Upper lobe of left lung (tissue), 4 donors: ENCODE results near the gene SHMT1.
"Not testable (repeated sequence)": the region's sequence is repeated elsewhere in the genome, so short reads cannot be mapped to it uniquely, and the experiment has no call there.

Experiments used
- EP300 ChIP-seq, 4 donors: sonication (generic); formaldehyde crosslinking; IDR thresholded peaks; one replicate each; pipeline ENCODE4 v1.5.1; 2017; ENCODE audit warnings: antibody characterized with exemption in 4 of 4, control low read depth in 2 of 4
- POLR2A ChIP-seq, 4 donors: fragments of 450-650 bp; IDR thresholded peaks; one replicate each; pipeline ENCODE4 v1.5.1; 2016 to 2017; ENCODE audit warnings: antibody characterized with exemption in 4 of 4, mild to moderate bottlenecking in 2 of 4
- POLR2AphosphoS5 ChIP-seq, 2 donors: sonication (generic); formaldehyde crosslinking; IDR thresholded peaks; one replicate each; pipeline ENCODE4 v1.5.1; 2017; ENCODE audit warnings: antibody characterized with exemption in 2 of 2
- TF ChIP-seq, protein P1 (sequence below), 6 experiments: fragments of 450-650 bp in 4 of 6; fragments of 200-600 bp in 2 of 6; sonication (generic) in 2 of 6; IDR thresholded peaks; one replicate each; pipeline ENCODE4 v1.5.1; 2016 to 2019; ENCODE audit warnings: antibody characterized with exemption in 6 of 6

DNA sequence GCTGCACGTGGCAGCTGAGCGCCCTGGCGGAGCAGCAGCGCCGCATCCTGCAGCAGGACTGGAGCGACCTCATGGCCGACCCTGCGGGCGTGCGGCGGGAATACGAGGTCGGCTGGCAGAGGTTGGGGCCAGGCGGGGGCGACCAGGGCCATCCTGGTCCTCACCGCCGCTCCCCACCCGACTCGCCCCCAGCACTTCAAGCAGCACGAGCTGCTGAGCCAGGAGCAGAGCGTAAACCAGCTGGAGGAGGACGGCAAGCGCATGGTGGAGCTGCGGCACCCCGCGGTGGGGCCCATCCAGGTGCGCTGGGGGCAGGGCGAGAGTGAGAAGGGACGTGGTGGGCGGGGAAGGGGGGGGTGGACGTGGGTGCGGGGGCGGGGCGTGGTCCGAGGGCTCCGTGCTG is 19.7 kb upstream of the SHMT1 start:
- TF ChIP-seq, protein P1, sequence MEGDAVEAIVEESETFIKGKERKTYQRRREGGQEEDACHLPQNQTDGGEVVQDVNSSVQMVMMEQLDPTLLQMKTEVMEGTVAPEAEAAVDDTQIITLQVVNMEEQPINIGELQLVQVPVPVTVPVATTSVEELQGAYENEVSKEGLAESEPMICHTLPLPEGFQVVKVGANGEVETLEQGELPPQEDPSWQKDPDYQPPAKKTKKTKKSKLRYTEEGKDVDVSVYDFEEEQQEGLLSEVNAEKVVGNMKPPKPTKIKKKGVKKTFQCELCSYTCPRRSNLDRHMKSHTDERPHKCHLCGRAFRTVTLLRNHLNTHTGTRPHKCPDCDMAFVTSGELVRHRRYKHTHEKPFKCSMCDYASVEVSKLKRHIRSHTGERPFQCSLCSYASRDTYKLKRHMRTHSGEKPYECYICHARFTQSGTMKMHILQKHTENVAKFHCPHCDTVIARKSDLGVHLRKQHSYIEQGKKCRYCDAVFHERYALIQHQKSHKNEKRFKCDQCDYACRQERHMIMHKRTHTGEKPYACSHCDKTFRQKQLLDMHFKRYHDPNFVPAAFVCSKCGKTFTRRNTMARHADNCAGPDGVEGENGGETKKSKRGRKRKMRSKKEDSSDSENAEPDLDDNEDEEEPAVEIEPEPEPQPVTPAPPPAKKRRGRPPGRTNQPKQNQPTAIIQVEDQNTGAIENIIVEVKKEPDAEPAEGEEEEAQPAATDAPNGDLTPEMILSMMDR (IDR thresholded peaks at IDR 0.05): not testable (repeated sequence)
- not testable (repeated sequence) for TF ChIP-seq POLR2A, POLR2AphosphoS5, EP300 (IDR thresholded peaks at IDR 0.05)
